Naive thymus-derived CD8-positive, alpha-beta T cell (primary cell): ENCODE data around the gene CERT1. TPM values are rescaled to one million over a fixed set of nuclear protein-coding genes. Genes with fewer than 3 reads are reported as not detected.

Experiments
- ATAC-seq, 2 donors: fragments of 150-1000 bp; cut with Tn5 transposase in 1 of 2; sonication (Bioruptor Pico), chemical (Tn5 transposase) in 1 of 2; 1 replicate in 1 of 2; 2 replicates in 1 of 2; pipeline ENCODE4 v1.10.0; 2021; ENCODE audit warnings: mild to moderate bottlenecking in 2 of 2, moderate library complexity in 2 of 2
- POLR2A ChIA-PET: fragments of 350-600 bp; sonication (Branson Sonifier 250); formaldehyde crosslinking; loops from one replicate; lab custom pipeline; 2021; ENCODE audit warnings: antibody characterized with exemption; lab: Charles Lee
- DNase-seq, 10 donors: peaks; one replicate each; pipeline versions ENCODE4 v3.0.0 to v3.0.0-alpha.2; 2020 to 2022
- H3K27ac Mint-ChIP-seq, 10 donors: one replicate each; pipeline ENCODE4 v1.8.0; 2020 to 2022; ENCODE audit warnings: mild to moderate bottlenecking in 10 of 10, mixed read lengths in 10 of 10, moderate library complexity in 4 of 10, inconsistent platforms in 1 of 10
- H3K27me3 Mint-ChIP-seq, 5 donors: one replicate each; pipeline ENCODE4 v1.8.0; 2021 to 2022; ENCODE audit warnings: mixed read lengths in 5 of 5
- H3K36me3 Mint-ChIP-seq, 3 donors: one replicate each; pipeline ENCODE4 v1.8.0; 2020 to 2022; ENCODE audit warnings: mixed read lengths in 3 of 3, mild to moderate bottlenecking in 2 of 3, inconsistent platforms in 1 of 3
- H3K4me1 Mint-ChIP-seq, 4 donors: one replicate each; pipeline ENCODE4 v1.8.0; 2021 to 2022; ENCODE audit warnings: mixed read lengths in 4 of 4
- H3K4me3 Mint-ChIP-seq, 10 donors: one replicate each; pipeline ENCODE4 v1.8.0; 2020 to 2022; ENCODE audit warnings: mild to moderate bottlenecking in 10 of 10, mixed read lengths in 10 of 10, moderate library complexity in 6 of 10, inconsistent platforms in 1 of 10
- H3K9me3 Mint-ChIP-seq, 9 donors: one replicate each; pipeline ENCODE4 v1.8.0; 2020 to 2022; ENCODE audit warnings: mixed read lengths in 9 of 9, mild to moderate bottlenecking in 3 of 9, inconsistent platforms in 1 of 9, moderate library complexity in 1 of 9
- polyA plus RNA-seq, 3 donors: library from polyadenylated mRNA; unstranded; fragments of 300-500 nt; fragmentation: Illumina TruSeq; gene quantifications; one replicate each; pipeline ENCODE4 v1.2.3, GENCODE V29; 2021
- total RNA-seq, 8 experiments: library from RNA in 2 of 8; stranded (reverse) in 2 of 8; gene quantifications; one replicate each; pipeline ENCODE4 v1.2.3 and lab custom pipeline; 2021 to 2026

Gene CERT1
- total and polyA plus RNA-seq, 5 experiments from 2014 or later = 12.8 to 45.1 (median 17.4) TPM

GRCh38 chr5:75380099-75380498, 131.3 kb downstream of the CERT1 start:
- Mint-ChIP-seq H3K9me3 (no peaks in the 10 kb centered on the region), H3K27ac (no peak overlapping the region), H3K4me3 (no peak overlapping the region), H3K4me1 (no peaks in the 10 kb centered on the region), H3K36me3 (peaks cover 0 to 81% (median 6%) of the 10 kb centered on the region in 3 donors), H3K27me3 (no peaks in the 10 kb centered on the region)
- DNase-seq (no peak), ATAC-seq (no peak)
- POLR2A ChIA-PET = no interaction called here

GRCh38 chr5:75375414-75375813, 136.0 kb downstream of the CERT1 start:
- no peak for ATAC-seq
- Mint-ChIP-seq H3K4me1 (no peaks in the 10 kb centered on the region), H3K36me3 (peaks cover 0 to 68% (median 7%) of the 10 kb centered on the region in 3 donors), H3K9me3 (no peaks in the 10 kb centered on the region), H3K27me3 (no peaks in the 10 kb centered on the region), H3K27ac (no peak overlapping the region), H3K4me3 (no peak overlapping the region)
- no peak for DNase-seq
- POLR2A ChIA-PET = no interaction called here

GRCh38 chr5:75374394-75374814, 137.0 kb downstream of the CERT1 start:
- H3K9me3 Mint-ChIP-seq = no peaks in the 10 kb centered on the region
- POLR2A ChIA-PET = no interaction called here

GRCh38 chr5:75373862-75374261, 137.6 kb downstream of the CERT1 start:
- DNase-seq (no peak), ATAC-seq (no peak)
- POLR2A ChIA-PET = interaction anchor here (0.7 kb wide), 1 partner anchor 69 kb away, joined by 3 read pairs; no protein-coding TSS in a partner anchor
- no peaks in the 10 kb centered on the region for H3K4me1 Mint-ChIP-seq
- no peaks in the 10 kb centered on the region for H3K27me3 Mint-ChIP-seq
- no peak overlapping the region for H3K4me3 Mint-ChIP-seq
- H3K27ac Mint-ChIP-seq = no peak overlapping the region
- H3K9me3 Mint-ChIP-seq = no peaks in the 10 kb centered on the region
- peaks cover 0 to 56% (median 11%) of the 10 kb centered on the region in 3 donors for H3K36me3 Mint-ChIP-seq

More at GRCh38 chr5:75374394-75374814, 137.0 kb downstream of the CERT1 start:
- no peaks in the 10 kb centered on the region for H3K27me3 Mint-ChIP-seq
- H3K4me1 Mint-ChIP-seq = no peaks in the 10 kb centered on the region
- DNase-seq = no peak
- no peak overlapping the region for H3K4me3 Mint-ChIP-seq
- no peak overlapping the region for H3K27ac Mint-ChIP-seq
- H3K36me3 Mint-ChIP-seq = peaks cover 0 to 59% (median 7%) of the 10 kb centered on the region in 3 donors
- no peak for ATAC-seq

- no peak for ATAC-seq
- Mint-ChIP-seq H3K36me3 (peaks cover 0 to 17% (median 9%) of the 10 kb centered on the region in 3 donors), H3K4me3 (no peak overlapping the region), H3K27ac (peak overlapping the region in 1 of 10 donors; percentile 50), H3K4me1 (peaks cover 0 to 2% (median under 1%) of the 10 kb centered on the region in 4 donors), H3K9me3 (no peaks in the 10 kb centered on the region), H3K27me3 (no peaks in the 10 kb centered on the region)
- POLR2A ChIA-PET = no interaction called here
- no peak for DNase-seq
These were observed 143.0 kb downstream of the CERT1 start for GRCh38 chr5:75368391-75368790.

GRCh38 chr5:75367401-75367800, 144.0 kb downstream of the CERT1 start:
- no peak for ATAC-seq
- POLR2A ChIA-PET = no interaction called here
- H3K27ac Mint-ChIP-seq = peak overlapping the region in 1 of 10 donors; percentile 21
- H3K9me3 Mint-ChIP-seq = no peaks in the 10 kb centered on the region
- peaks cover 0 to 2% (median under 1%) of the 10 kb centered on the region in 4 donors for H3K4me1 Mint-ChIP-seq
- no peak overlapping the region for H3K4me3 Mint-ChIP-seq
- no peak for DNase-seq
- H3K27me3 Mint-ChIP-seq = no peaks in the 10 kb centered on the region
- peaks cover 0 to 11% (median 7%) of the 10 kb centered on the region in 3 donors for H3K36me3 Mint-ChIP-seq

- Mint-ChIP-seq H3K9me3 (no peaks in the 10 kb centered on the region), H3K27ac (peak overlapping the region in 1 of 10 donors; percentile 21), H3K27me3 (no peaks in the 10 kb centered on the region), H3K4me3 (no peak overlapping the region), H3K4me1 (peaks cover 0 to 2% (median under 1%) of the 10 kb centered on the region in 4 donors), H3K36me3 (peaks cover 0 to 16% (median 7%) of the 10 kb centered on the region in 3 donors)
- POLR2A ChIA-PET = no interaction called here
- ATAC-seq (no peak), DNase-seq (no peak)
These were observed 144.6 kb downstream of the CERT1 start for GRCh38 chr5:75366787-75367186.

GRCh38 chr5:75365740-75366139, 145.7 kb downstream of the CERT1 start:
- no peak for DNase-seq
- Mint-ChIP-seq H3K27ac (peak overlapping the region in 1 of 10 donors; percentile 9), H3K4me3 (no peak overlapping the region), H3K36me3 (peaks cover 0 to 22% (median 5%) of the 10 kb centered on the region in 3 donors), H3K4me1 (peaks cover 0 to 2% (median under 1%) of the 10 kb centered on the region in 4 donors), H3K27me3 (no peaks in the 10 kb centered on the region), H3K9me3 (no peaks in the 10 kb centered on the region)
- ATAC-seq = no peak
- POLR2A ChIA-PET = no interaction called here

- Mint-ChIP-seq H3K4me1 (peaks cover 0 to 2% (median under 1%) of the 10 kb centered on the region in 4 donors), H3K4me3 (no peak overlapping the region), H3K36me3 (peaks cover 5 to 32% (median 14%) of the 10 kb centered on the region in 3 donors), H3K27me3 (no peaks in the 10 kb centered on the region), H3K9me3 (no peaks in the 10 kb centered on the region), H3K27ac (no peak overlapping the region)
- no peak for DNase-seq
- ATAC-seq = no peak
- POLR2A ChIA-PET = no interaction called here
These were observed 146.7 kb downstream of the CERT1 start for GRCh38 chr5:75364571-75365280.

- ATAC-seq = peak in 1 of 2 donors; percentile 17
- Mint-ChIP-seq H3K27ac (peak overlapping the region in 2 of 10 donors; percentile 66 to 68), H3K4me3 (no peak overlapping the region)
These were observed 147.5 kb downstream of the CERT1 start for GRCh38 chr5:75363726-75364495.

GRCh38 chr5:75363111-75363510, 148.3 kb downstream of the CERT1 start:
- Mint-ChIP-seq H3K4me3 (no peak overlapping the region), H3K27me3 (no peaks in the 10 kb centered on the region), H3K9me3 (no peaks in the 10 kb centered on the region), H3K4me1 (peaks cover 0 to 2% (median under 1%) of the 10 kb centered on the region in 4 donors), H3K27ac (no peak overlapping the region), H3K36me3 (peaks cover 5 to 40% (median 17%) of the 10 kb centered on the region in 3 donors)
- POLR2A ChIA-PET = interaction anchor here (0.8 kb wide), 1 partner anchor 10 kb away, joined by 4 read pairs; no protein-coding TSS in a partner anchor
- DNase-seq (no peak), ATAC-seq (no peak)

More at GRCh38 chr5:75363726-75364495, 147.5 kb downstream of the CERT1 start:
- POLR2A ChIA-PET = interaction anchor here (0.8 kb wide), 1 partner anchor 11 kb away, joined by 4 read pairs; no protein-coding TSS in a partner anchor
- no peak for DNase-seq
- peaks cover 5 to 35% (median 15%) of the 10 kb centered on the region in 3 donors for H3K36me3 Mint-ChIP-seq
- no peaks in the 10 kb centered on the region for H3K9me3 Mint-ChIP-seq
- H3K27me3 Mint-ChIP-seq = no peaks in the 10 kb centered on the region
- H3K4me1 Mint-ChIP-seq = peaks cover 0 to 2% (median under 1%) of the 10 kb centered on the region in 4 donors

- Mint-ChIP-seq H3K4me3 (no peak overlapping the region), H3K27ac (peak overlapping the region in 2 of 10 donors; percentile 7 to 22), H3K36me3 (peaks cover 5 to 45% (median 18%) of the 10 kb centered on the region in 3 donors), H3K27me3 (no peaks in the 10 kb centered on the region), H3K4me1 (peaks cover 0 to 3% (median 1%) of the 10 kb centered on the region in 4 donors), H3K9me3 (no peaks in the 10 kb centered on the region)
- DNase-seq (no peak), ATAC-seq (no peak)
- POLR2A ChIA-PET = no interaction called here
These were observed 148.9 kb downstream of the CERT1 start for GRCh38 chr5:75362474-75362975.
